Chondrocyte (in vitro differentiated cells): ENCODE data around the gene SERPINA4. TPM values are rescaled to one million over a fixed set of nuclear protein-coding genes. Genes with fewer than 3 reads are reported as not detected.

Experiments
- DNase-seq: peaks from one replicate; pipeline ENCODE4 v3.0.0; 2021; ENCODE audit warnings: mixed read lengths, low spot score
- H3K27ac Mint-ChIP-seq: one replicate; pipeline ENCODE4 v1.8.0; 2021; ENCODE audit warnings: mild to moderate bottlenecking, moderate library complexity, mixed read lengths; ENCODE audit not compliant: unreplicated experiment
- H3K27me3 Mint-ChIP-seq: 2 replicates; pipeline ENCODE4 v1.8.0; 2021; ENCODE audit warnings: low read depth, mixed read lengths
- H3K36me3 Mint-ChIP-seq: 2 replicates; pipeline ENCODE4 v1.8.0; 2021; ENCODE audit warnings: low read depth, mixed read lengths
- H3K4me1 Mint-ChIP-seq: 2 replicates; pipeline ENCODE4 v1.8.0; 2021; ENCODE audit warnings: low read depth, mild to moderate bottlenecking, mixed read lengths
- H3K4me3 Mint-ChIP-seq: one replicate; pipeline ENCODE4 v1.8.0; 2021; ENCODE audit warnings: mild to moderate bottlenecking, moderate library complexity, mixed read lengths; ENCODE audit not compliant: unreplicated experiment
- H3K9me3 Mint-ChIP-seq: 2 replicates; pipeline ENCODE4 v1.8.0; 2021; ENCODE audit warnings: low read depth, mixed read lengths
- total RNA-seq: library from RNA; stranded (reverse); gene quantifications from 3 replicates; pipeline ENCODE4 v1.2.1, GENCODE V29; 2021
- TF ChIP-seq, protein P1 (sequence below): fragments of 200-600 bp; sonication (generic); IDR thresholded peaks from 2 replicates; pipeline ENCODE4 v1.5.0; 2021; ENCODE audit warnings: antibody characterized with exemption, mild to moderate bottlenecking, moderate library complexity

The SERPINA4 gene
- total RNA-seq, 1 donor from 2014 or later = not detected

DNA sequence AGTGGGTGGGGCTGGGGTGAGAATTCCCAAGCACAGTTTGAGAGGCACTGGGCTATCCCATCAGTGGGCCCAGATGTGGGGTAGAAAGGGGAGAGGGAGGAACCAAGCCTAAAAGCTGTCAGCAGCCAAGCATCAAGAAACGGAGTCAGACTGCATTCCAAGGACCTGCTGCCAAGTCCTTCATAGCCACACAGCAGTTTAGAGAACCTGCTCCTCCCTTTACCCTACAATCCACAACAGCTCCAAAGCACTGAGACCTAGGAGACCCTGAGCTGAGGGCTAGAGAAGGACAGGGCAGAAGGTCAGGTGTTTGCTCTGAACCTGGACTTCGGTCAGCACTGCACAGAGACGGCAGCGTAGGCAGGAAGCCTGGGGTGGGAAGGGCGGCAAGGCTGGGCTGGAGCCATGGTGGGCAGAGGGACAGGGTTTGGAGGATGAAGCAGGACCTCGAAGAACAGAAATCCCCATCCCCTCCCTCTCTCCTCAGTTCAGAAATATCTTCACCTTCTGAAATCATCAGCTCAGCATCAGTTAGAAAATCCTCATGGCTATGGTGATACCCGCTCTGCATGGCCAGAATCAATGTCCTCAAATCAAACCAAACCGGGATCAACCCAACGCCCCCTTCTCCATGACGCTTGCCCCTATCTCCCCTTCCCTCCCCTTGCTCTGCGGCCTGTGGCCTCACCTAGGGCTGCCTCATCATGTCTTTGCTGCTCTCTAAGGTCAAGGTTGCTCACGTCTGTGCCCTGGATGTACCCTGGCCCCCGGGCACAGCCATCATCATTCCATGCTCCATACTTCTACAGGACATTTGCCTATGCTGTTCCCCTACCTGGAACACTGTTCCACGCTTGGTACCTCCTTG lies 12.9 kb upstream of the SERPINA4 start:
- peaks cover 2% of the 10 kb centered on the region for H3K36me3 Mint-ChIP-seq
- peaks cover 19% of the 10 kb centered on the region for H3K27me3 Mint-ChIP-seq
- DNase-seq = no peak
- peaks cover 24% of the 10 kb centered on the region for H3K9me3 Mint-ChIP-seq
- H3K4me1 Mint-ChIP-seq = no peaks in the 10 kb centered on the region
- no peak overlapping the region for H3K27ac Mint-ChIP-seq
- TF ChIP-seq, protein P1, sequence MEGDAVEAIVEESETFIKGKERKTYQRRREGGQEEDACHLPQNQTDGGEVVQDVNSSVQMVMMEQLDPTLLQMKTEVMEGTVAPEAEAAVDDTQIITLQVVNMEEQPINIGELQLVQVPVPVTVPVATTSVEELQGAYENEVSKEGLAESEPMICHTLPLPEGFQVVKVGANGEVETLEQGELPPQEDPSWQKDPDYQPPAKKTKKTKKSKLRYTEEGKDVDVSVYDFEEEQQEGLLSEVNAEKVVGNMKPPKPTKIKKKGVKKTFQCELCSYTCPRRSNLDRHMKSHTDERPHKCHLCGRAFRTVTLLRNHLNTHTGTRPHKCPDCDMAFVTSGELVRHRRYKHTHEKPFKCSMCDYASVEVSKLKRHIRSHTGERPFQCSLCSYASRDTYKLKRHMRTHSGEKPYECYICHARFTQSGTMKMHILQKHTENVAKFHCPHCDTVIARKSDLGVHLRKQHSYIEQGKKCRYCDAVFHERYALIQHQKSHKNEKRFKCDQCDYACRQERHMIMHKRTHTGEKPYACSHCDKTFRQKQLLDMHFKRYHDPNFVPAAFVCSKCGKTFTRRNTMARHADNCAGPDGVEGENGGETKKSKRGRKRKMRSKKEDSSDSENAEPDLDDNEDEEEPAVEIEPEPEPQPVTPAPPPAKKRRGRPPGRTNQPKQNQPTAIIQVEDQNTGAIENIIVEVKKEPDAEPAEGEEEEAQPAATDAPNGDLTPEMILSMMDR = no peak
- no peak overlapping the region for H3K4me3 Mint-ChIP-seq

DNA sequence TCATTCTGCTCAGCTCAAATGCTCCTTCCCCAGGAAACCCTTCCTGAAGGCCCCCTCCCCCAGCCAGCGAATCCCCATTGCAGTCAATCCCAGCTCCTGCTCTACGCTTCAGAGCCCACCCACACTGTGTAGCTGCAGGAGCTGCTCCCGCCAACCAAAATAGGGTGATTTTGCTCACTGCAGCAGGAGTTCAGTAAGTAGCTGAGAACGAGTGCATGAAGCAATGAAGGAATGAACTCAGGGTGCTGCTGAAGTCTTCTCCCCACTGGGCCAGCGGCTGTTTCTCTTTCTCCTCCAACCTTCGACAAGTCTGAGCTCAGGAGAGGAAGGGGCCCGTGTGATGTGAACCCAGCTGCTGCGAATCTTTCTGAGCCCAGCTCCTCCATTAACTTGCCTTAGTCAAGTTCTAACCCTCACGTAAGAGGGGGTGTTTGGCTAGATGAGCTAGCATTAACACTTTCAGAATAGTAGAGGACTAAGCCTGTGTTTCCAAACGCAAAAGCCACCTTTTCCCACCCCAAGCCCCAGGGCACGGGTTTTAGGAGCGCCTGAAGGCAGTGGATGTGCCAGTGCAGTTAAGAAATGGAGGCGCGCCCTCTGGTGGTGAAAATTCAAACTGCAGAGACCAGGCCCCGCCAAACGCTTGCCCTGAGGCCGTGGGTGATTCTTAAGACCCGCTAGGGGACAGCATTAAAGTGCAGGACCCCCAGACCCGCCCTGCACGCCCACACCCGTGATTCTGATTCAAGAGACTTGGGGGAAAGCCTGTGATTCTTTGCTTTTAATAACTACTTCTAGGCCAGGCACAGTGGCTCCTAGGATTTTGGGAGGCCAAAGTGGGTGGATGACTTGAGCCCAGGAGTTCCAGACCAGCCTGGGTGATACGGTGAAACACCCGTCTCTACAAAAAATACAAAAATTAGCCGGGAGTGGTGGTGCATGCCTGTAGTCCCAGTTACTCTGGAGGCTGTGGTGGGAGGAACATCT lies 11.9 kb upstream of the SERPINA4 start:
- no peak for DNase-seq
- Mint-ChIP-seq H3K36me3 (peaks cover 4% of the 10 kb centered on the region), H3K4me3 (no peak overlapping the region), H3K4me1 (no peaks in the 10 kb centered on the region), H3K27me3 (peaks cover 21% of the 10 kb centered on the region), H3K27ac (no peak overlapping the region), H3K9me3 (peaks cover 33% of the 10 kb centered on the region)
- TF ChIP-seq, protein P1 = peak; percentile 94

DNA sequence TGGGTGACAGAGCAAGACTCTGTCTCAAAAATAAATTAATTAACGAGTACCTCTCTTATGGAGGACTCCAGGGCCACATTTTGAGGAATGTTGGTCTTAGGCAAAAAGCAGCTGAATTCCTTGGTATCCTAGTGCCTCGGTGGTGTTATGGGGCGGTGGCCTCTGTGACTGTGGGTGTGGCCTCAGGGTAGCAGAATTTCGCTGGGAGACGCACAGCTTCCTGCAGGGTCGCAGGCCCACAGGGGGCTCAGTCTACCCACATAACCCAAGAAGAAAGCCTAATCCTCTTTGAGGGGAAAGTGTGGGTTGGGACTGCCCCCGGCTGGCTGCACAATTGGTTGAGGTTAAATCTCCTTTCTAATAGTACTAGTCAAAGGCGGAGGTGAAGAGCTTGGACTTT lies 11.2 kb upstream of the SERPINA4 start:
- peaks cover 21% of the 10 kb centered on the region for H3K27me3 Mint-ChIP-seq
- peaks cover 4% of the 10 kb centered on the region for H3K36me3 Mint-ChIP-seq
- no peak for DNase-seq
- H3K27ac Mint-ChIP-seq = no peak overlapping the region
- H3K4me1 Mint-ChIP-seq = no peaks in the 10 kb centered on the region
- TF ChIP-seq, protein P1 = no peak
- no peak overlapping the region for H3K4me3 Mint-ChIP-seq
- H3K9me3 Mint-ChIP-seq = peaks cover 41% of the 10 kb centered on the region

DNA sequence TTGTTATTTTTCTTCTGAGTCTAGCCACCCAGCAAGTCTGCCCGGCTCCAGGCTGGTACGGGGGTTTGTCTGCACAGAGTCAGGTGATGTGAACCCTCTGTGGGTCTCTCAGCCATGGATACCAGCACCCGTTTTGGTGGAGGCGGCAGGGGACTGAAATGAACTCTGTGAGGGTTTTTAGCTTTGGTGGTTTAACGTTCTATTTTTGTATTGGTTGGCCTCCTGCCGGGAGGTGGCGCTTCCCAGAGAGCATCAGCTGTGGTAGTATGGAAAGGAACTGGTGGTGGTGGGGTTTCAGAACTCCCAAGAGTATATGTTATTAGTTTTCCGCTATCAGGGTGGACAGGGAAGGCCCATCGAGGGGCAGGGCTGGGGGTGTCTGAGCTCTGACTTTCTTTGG lies 5.3 kb upstream of the SERPINA4 start:
- no peaks in the 10 kb centered on the region for H3K4me1 Mint-ChIP-seq
- peaks cover 33% of the 10 kb centered on the region for H3K9me3 Mint-ChIP-seq
- H3K27ac Mint-ChIP-seq = no peak overlapping the region
- H3K4me3 Mint-ChIP-seq = no peak overlapping the region
- DNase-seq = no peak
- peaks cover 6% of the 10 kb centered on the region for H3K36me3 Mint-ChIP-seq
- TF ChIP-seq, protein P1 = no peak
- peaks cover 25% of the 10 kb centered on the region for H3K27me3 Mint-ChIP-seq

DNA sequence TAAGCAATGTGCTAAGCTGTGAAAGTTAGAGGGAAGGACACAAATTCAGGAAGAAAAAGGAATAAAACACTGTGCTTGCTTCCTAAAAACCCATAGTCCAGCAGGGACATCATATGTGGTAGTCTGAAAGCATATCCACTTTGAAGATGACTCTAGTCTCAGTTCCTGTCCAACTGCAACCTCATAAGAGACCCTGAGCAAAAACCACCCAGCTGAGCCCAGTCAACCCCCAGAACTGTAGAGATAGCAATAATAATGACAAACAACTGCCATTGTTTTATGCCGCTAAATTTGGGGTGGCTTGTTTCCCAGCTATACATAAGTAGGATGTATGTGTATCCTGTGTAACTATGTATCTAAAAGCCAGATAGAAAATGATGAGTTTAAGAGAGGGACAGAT lies 3.9 kb upstream of the SERPINA4 start:
- Mint-ChIP-seq H3K9me3 (peaks cover 31% of the 10 kb centered on the region), H3K4me1 (no peaks in the 10 kb centered on the region), H3K27ac (no peak overlapping the region), H3K4me3 (no peak overlapping the region), H3K27me3 (peaks cover 13% of the 10 kb centered on the region), H3K36me3 (peaks cover 6% of the 10 kb centered on the region)
- no peak for DNase-seq
- TF ChIP-seq, protein P1 = no peak
